Liver (tissue), 9 donors: ENCODE measurements around the gene IRS1. TPM values are rescaled to one million over a fixed set of nuclear protein-coding genes. Genes with fewer than 3 reads are reported as not detected.
A peak's percentile ranks its signal among the peaks of the same experiment; 100 is the strongest.

ENCODE experiments used
- DNase-seq: peaks from one replicate; pipeline ENCODE4 v3.0.0-alpha.2; 2017; ENCODE audit warnings: low spot score
- H3K27ac ChIP-seq, 2 donors: one replicate each; pipeline ENCODE4 v1.7.0; 2013; ENCODE audit warnings: inconsistent platforms in 2 of 2, low read length in 2 of 2, control low read depth in 1 of 2, low read depth in 1 of 2, mild to moderate bottlenecking in 1 of 2
- H3K27me3 ChIP-seq, 4 donors: one replicate each; pipeline versions ENCODE4 v1.6.1 to v1.7.0; 2013; ENCODE audit warnings: low read length in 3 of 4, inconsistent platforms in 1 of 4, mild to moderate bottlenecking in 1 of 4, moderate library complexity in 1 of 4; ENCODE audit not compliant: control insufficient read depth in 4 of 4, insufficient read depth in 4 of 4
- H3K36me3 ChIP-seq, 4 donors: one replicate each; pipeline versions ENCODE4 v1.6.1 to v1.7.0; 2013; ENCODE audit warnings: low read length in 3 of 4, mild to moderate bottlenecking in 3 of 4, low read depth in 1 of 4, moderate library complexity in 1 of 4; ENCODE audit not compliant: control insufficient read depth in 4 of 4, insufficient read depth in 3 of 4
- H3K4me1 ChIP-seq, 4 donors: one replicate each; pipeline versions ENCODE4 v1.6.1 to v1.7.0; 2013; ENCODE audit warnings: low read length in 3 of 4, mild to moderate bottlenecking in 3 of 4, moderate library complexity in 1 of 4; ENCODE audit not compliant: control insufficient read depth in 4 of 4, insufficient read depth in 4 of 4
- H3K4me3 ChIP-seq, 3 donors: one replicate each; pipeline versions ENCODE4 v1.6.1 to v1.7.0; 2013; ENCODE audit warnings: low read length in 3 of 3, control low read depth in 1 of 3, low read depth in 1 of 3, mild to moderate bottlenecking in 1 of 3
- H3K9ac ChIP-seq, 2 donors: one replicate each; pipeline ENCODE4 v1.7.0; 2013; ENCODE audit warnings: low read length in 2 of 2, mild to moderate bottlenecking in 2 of 2, moderate library complexity in 2 of 2, control low read depth in 1 of 2, low read depth in 1 of 2
- H3K9me3 ChIP-seq, 4 donors: one replicate each; pipeline versions ENCODE4 v1.6.1 to v1.7.0; 2013; ENCODE audit warnings: low read length in 3 of 4; ENCODE audit not compliant: control insufficient read depth in 4 of 4
- ATF3 ChIP-seq: IDR thresholded peaks from 2 replicates; pipeline ENCODE4 v1.6.1; 2016; ENCODE audit warnings: antibody characterized with exemption
- CTCF ChIP-seq: fragments of 150-350 bp; IDR thresholded peaks from 2 replicates; pipeline ENCODE4 v1.5.1; 2017; ENCODE audit warnings: improper control_type of control experiment, low read depth, low read length; ENCODE audit not compliant: missing input control
- EGR1 ChIP-seq, 2 donors: IDR thresholded peaks; 2 replicates each; pipeline ENCODE4 v1.6.1; 2016 to 2018; ENCODE audit warnings: antibody characterized with exemption in 2 of 2, low read depth in 2 of 2
- FOXA1 ChIP-seq: IDR thresholded peaks from 2 replicates; pipeline ENCODE4 v1.6.1; 2016; ENCODE audit warnings: antibody characterized with exemption
- FOXA2 ChIP-seq: IDR thresholded peaks from 2 replicates; pipeline ENCODE4 v1.6.1; 2016; ENCODE audit warnings: antibody characterized with exemption
- GABPA ChIP-seq, 2 donors: IDR thresholded peaks in 1 of 2; conservative IDR thresholded peaks in 1 of 2; 2 replicates each; pipeline ENCODE4 v1.6.1; 2016; ENCODE audit warnings: antibody characterized with exemption in 2 of 2, mild to moderate bottlenecking in 1 of 2, moderate library complexity in 1 of 2
- HNF4A ChIP-seq, 2 donors: conservative IDR thresholded peaks; 2 replicates each; pipeline ENCODE4 v1.6.1; 2016; ENCODE audit warnings: antibody characterized with exemption in 2 of 2, mild to moderate bottlenecking in 2 of 2
- HNF4G ChIP-seq: IDR thresholded peaks from 2 replicates; pipeline ENCODE4 v1.6.1; 2016; ENCODE audit warnings: antibody characterized with exemption
- JUND ChIP-seq, 2 donors: IDR thresholded peaks; 2 replicates each; pipeline ENCODE4 v1.6.1; 2016; ENCODE audit warnings: antibody characterized with exemption in 2 of 2
- MAX ChIP-seq: IDR thresholded peaks from 2 replicates; pipeline ENCODE4 v1.6.1; 2016; ENCODE audit warnings: antibody characterized with exemption
- NR2F2 ChIP-seq: IDR thresholded peaks from 2 replicates; pipeline ENCODE4 v1.6.1; 2016; ENCODE audit warnings: antibody characterized with exemption
- RAD21 ChIP-seq, 2 donors: IDR thresholded peaks; 2 replicates each; pipeline ENCODE4 v1.6.1; 2016; ENCODE audit warnings: antibody characterized with exemption in 2 of 2, mild to moderate bottlenecking in 2 of 2
- REST ChIP-seq: IDR thresholded peaks from 2 replicates; pipeline ENCODE4 v1.6.1; 2016; ENCODE audit warnings: antibody characterized with exemption, mild to moderate bottlenecking
- RXRA ChIP-seq, 2 donors: IDR thresholded peaks; 2 replicates each; pipeline ENCODE4 v1.6.1; 2017 to 2018; ENCODE audit warnings: antibody characterized with exemption in 2 of 2, mild to moderate bottlenecking in 1 of 2
- YY1 ChIP-seq: IDR thresholded peaks from 2 replicates; pipeline ENCODE4 v1.6.1; 2016; ENCODE audit warnings: antibody characterized with exemption, mild to moderate bottlenecking
- WGBS: extraction: QIAGEN DNeasy Blood & Tissue Kit; methylation state at CpG from one replicate; pipeline ENCODE4 v1.1.7; 2013; 5-methylcytosine and 5-hydroxymethylcytosine counted together
- polyA plus RNA-seq, 2 donors: library from polyadenylated mRNA; stranded (reverse) in 1 of 2; unstranded in 1 of 2; fragments of 200-250 nt in 1 of 2; fragments of >200 nt in 1 of 2; fragmentation: Nextera tagmentation in 1 of 2; extraction: Ambion mirVana in 1 of 2; gene quantifications; one replicate each; pipeline versions ENCODE4 v1.2.1 to v1.2.3, GENCODE V29; 2013 to 2015
- total RNA-seq, 2 donors: library from RNA; depleted of rRNA; stranded (reverse); fragments of >200 nt; gene quantifications; one replicate each; pipeline ENCODE4 v1.2.3, GENCODE V29; 2014
- donor health status: healthy.
- donor health status: healthy.
- donor health status: healthy.
- donor health status: healthy.
- donor health status: healthy.

Gene IRS1
- total and polyA plus RNA-seq, 4 donors, result 7.4 to 11.6 (median 8.6) TPM

GRCh38 chr2:226738191-226738820 is 61.3 kb downstream of the IRS1 start:
- 38% methylated on average over 8 of the region's 8 CpGs for WGBS
- Histone ChIP-seq H3K4me3 (no peak overlapping the region), H3K4me1 (peaks cover 10 to 76% (median 40%) of the 10 kb centered on the region in 4 donors), H3K27ac (peak overlapping the region; percentile 81 to 91), H3K9ac (peak overlapping the region in 1 of 2 donors; percentile 71), H3K36me3 (peaks cover 0 to 6% (median 0%) of the 10 kb centered on the region in 4 donors), H3K9me3 (no peaks in the 10 kb centered on the region), H3K27me3 (no peaks in the 10 kb centered on the region)
- peak; percentile 80 for TF ChIP-seq YY1
- TF ChIP-seq CTCF, result no peak
- TF ChIP-seq EGR1 (IDR thresholded peaks at IDR 0.05; ENCODE audit: low read depth in 2 of 2), result no peak
- peak; percentile 50 to 70 for TF ChIP-seq HNF4A (conservative IDR thresholded peaks at IDR 0.05)
- no peak for TF ChIP-seq GABPA (IDR thresholded peaks at IDR 0.05 in 1 of 2, conservative IDR thresholded peaks at IDR 0.05 in 1 of 2)
- no peak for TF ChIP-seq FOXA2
- TF ChIP-seq RAD21 (IDR thresholded peaks at IDR 0.05), result peak; percentile 44 to 53
- no peak for TF ChIP-seq REST
- no peak for TF ChIP-seq NR2F2
- TF ChIP-seq ATF3, result peak; percentile 54
- peak in 1 of 2 donors; percentile 64 for TF ChIP-seq RXRA (IDR thresholded peaks at IDR 0.05)
- peak; percentile 55 to 76 for TF ChIP-seq JUND (IDR thresholded peaks at IDR 0.05)
- TF ChIP-seq MAX, result peak; percentile 22
- DNase-seq, result no peak

GRCh38 chr2:226736382-226736781 is 63.2 kb downstream of the IRS1 start:
- WGBS, result 86% methylated on average over 4 of the region's 4 CpGs
- DNase-seq, result no peak
- Histone ChIP-seq H3K36me3 (peaks cover 0 to 6% (median 0%) of the 10 kb centered on the region in 4 donors), H3K27me3 (no peaks in the 10 kb centered on the region), H3K27ac (peak overlapping the region in 1 of 2 donors; percentile 24), H3K9ac (no peak overlapping the region), H3K9me3 (no peaks in the 10 kb centered on the region), H3K4me1 (peaks cover 12 to 75% (median 44%) of the 10 kb centered on the region in 4 donors), H3K4me3 (no peak overlapping the region)
- TF ChIP-seq FOXA2 (no peak), FOXA1 (no peak), JUND (IDR thresholded peaks at IDR 0.05) (no peak), ATF3 (no peak), GABPA (IDR thresholded peaks at IDR 0.05 in 1 of 2, conservative IDR thresholded peaks at IDR 0.05 in 1 of 2) (no peak), HNF4G (no peak)
